Neural cell (in vitro differentiated cells): ENCODE results near the gene EXOSC3.

Experiments
- CTCF ChIP-seq: fragments of 450-650 bp; IDR thresholded peaks from 2 replicates; pipeline ENCODE4 v1.5.1; 2014; ENCODE audit warnings: antibody characterized with exemption, mild to moderate bottlenecking, moderate library complexity; ENCODE audit not compliant: poor library complexity, severe bottlenecking
- EZH2 ChIP-seq: fragments of 200-600, 300-800 bp; shearing (Covaris generic), sonication (generic); IDR thresholded peaks from 2 replicates; pipeline ENCODE4 v1.6.1; 2014; ENCODE audit warnings: antibody characterized with exemption, low read length, borderline replicate concordance, mild to moderate bottlenecking; ENCODE audit not compliant: insufficient read depth, poor library complexity, severe bottlenecking
- SMC3 ChIP-seq: fragments of 450-650 bp; conservative IDR thresholded peaks from 2 replicates; pipeline ENCODE4 v1.6.1; 2014; ENCODE audit warnings: antibody characterized with exemption, mild to moderate bottlenecking, moderate library complexity; ENCODE audit not compliant: poor library complexity
- TAF1 ChIP-seq: IDR thresholded peaks from 2 replicates; pipeline ENCODE4 v1.6.1; 2012; ENCODE audit warnings: low read depth

DNA sequence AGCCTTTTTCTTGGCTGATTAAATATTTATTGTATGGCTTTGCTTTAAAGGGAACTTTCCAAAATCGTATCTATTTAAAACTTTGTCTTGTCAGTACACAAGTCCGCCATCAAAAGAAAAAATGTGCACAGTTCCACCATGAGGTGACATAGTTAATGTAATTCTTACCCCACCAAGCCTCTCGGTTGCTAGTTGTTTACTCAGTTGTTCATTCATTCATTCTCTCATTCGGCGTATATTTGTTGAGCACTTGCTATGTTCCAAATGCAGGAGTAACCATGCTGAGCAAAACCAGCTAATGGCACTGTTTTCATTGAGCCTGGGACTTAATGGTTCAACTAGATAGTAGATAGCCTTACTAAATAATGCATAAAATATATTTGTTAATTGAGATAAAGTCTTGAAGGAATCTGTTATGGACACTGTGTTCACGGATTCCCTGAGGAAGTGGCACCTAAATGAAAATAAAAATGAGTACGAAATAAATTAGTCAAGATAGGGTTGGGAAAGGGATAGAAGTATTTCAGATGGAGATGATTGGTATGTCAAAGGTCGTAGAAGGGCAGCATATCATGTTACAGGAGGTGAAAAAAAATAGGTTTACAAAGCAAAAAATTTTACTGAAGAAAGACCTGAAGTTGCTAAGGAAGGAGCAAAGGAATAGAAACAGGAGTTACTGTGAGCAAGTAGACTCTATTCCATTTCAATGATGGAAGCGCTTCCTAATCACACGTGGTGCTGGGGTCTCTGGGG, 17.3 kb upstream of the EXOSC3 start:
- TF ChIP-seq CTCF (no peak), TAF1 (no peak), EZH2 (no peak), SMC3 (no peak)
